ENCODE results near the gene TRIO.
"Not testable (repeated sequence)": the region's sequence is repeated elsewhere in the genome, so short reads cannot be mapped to it uniquely, and the experiment has no call there.

Gene TRIO

DNA sequence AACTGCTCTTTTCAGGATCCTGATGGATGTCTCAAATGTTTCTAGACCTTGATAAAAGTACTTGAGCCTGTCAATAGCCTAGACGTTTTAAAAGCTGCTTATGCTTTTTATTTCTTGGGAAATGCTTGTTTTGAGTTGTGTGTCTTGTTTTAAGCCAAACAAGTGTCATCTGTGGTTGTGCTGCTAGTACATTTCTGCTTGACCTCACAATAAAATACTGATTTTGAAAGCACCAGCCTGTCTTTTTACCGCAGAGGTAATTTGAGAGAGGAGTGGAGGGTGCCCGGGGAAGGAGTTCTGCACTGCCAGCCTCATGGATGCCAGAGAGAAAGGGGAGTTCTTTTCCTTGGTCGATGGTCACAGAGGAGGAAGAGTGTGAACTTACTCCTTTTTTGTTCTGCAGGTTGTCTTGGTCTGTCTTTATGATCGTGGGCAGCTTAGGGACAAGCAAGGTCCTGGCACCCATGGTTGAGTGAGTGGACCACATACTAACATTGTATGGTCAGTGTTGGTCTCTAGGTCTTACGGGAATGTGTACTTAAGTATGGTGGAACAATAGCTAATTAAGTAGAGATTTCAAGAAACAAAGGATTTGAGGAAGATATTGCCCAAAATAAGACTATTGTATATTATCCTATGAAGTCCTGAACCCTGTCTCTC lies 61.0 kb downstream of the TRIO start:
- Histone ChIP-seq H3K9ac (ENCODE audit: low read depth in 1 of 2, low read length in 2 of 2) (peak overlapping the region in 1 of 2 donors; percentile 34), H3K27me3 (ENCODE audit: control insufficient read depth in 1 of 2, insufficient read depth in 2 of 2, low read length in 2 of 2) (no peaks in the 10 kb centered on the region), H3K36me3 (ENCODE audit: control insufficient read depth in 1 of 2, insufficient read depth in 2 of 2, low read length in 2 of 2) (no peaks in the 10 kb centered on the region), H3K27ac (ENCODE audit: low read depth, low read length) (peak overlapping the region; percentile 15), H3K4me1 (ENCODE audit: control insufficient read depth in 1 of 2, insufficient read depth in 2 of 2, low read length in 2 of 2) (peaks cover 52 to 63% of the 10 kb centered on the region in 2 donors), H3K4me3 (ENCODE audit: low read depth in 1 of 2, low read length in 2 of 2) (peak overlapping the region in 1 of 2 donors; percentile 62), H3K9me3 (ENCODE audit: control insufficient read depth in 1 of 2, low read length in 2 of 2) (no peaks in the 10 kb centered on the region)

DNA sequence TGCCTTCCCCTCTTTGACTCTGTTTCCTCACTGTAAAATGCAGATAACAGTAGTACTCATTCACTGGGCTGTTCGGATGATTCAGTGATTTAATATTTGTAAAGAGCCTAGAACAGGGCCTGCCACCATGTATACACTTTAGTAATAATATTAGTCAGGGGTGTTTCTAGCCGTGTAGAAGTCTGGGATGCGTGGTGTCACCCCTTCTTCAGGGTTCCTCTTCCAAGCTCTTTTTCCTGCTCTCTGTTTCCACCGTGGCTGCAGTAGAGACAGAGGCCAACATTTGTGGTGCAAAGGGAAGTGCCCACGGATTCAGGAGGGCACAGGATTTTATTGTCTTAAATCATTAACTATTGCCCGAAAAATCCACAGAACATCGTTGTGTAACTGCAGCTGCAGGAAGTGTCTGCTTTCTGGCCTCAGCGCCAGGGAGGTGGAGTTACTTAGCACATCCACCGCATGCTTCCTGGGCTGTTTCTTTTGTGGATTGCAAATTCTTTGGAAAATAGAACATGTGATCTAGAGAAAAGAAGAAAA lies 61.7 kb downstream of the TRIO start:
- peak overlapping the region; percentile 34 to 62 for H3K4me3 ChIP-seq (ENCODE audit: low read depth in 1 of 2, low read length in 2 of 2)
- peak overlapping the region; percentile 15 for H3K27ac ChIP-seq (ENCODE audit: low read depth, low read length)
- H3K36me3 ChIP-seq (ENCODE audit: control insufficient read depth in 1 of 2, insufficient read depth in 2 of 2, low read length in 2 of 2), result no peaks in the 10 kb centered on the region
- H3K9ac ChIP-seq (ENCODE audit: low read depth in 1 of 2, low read length in 2 of 2), result peak overlapping the region; percentile 34 to 43
- H3K4me1 ChIP-seq (ENCODE audit: control insufficient read depth in 1 of 2, insufficient read depth in 2 of 2, low read length in 2 of 2), result peaks cover 50 to 64% of the 10 kb centered on the region in 2 donors
- H3K27me3 ChIP-seq (ENCODE audit: control insufficient read depth in 1 of 2, insufficient read depth in 2 of 2, low read length in 2 of 2), result no peaks in the 10 kb centered on the region
- H3K9me3 ChIP-seq (ENCODE audit: control insufficient read depth in 1 of 2, low read length in 2 of 2), result no peaks in the 10 kb centered on the region

DNA sequence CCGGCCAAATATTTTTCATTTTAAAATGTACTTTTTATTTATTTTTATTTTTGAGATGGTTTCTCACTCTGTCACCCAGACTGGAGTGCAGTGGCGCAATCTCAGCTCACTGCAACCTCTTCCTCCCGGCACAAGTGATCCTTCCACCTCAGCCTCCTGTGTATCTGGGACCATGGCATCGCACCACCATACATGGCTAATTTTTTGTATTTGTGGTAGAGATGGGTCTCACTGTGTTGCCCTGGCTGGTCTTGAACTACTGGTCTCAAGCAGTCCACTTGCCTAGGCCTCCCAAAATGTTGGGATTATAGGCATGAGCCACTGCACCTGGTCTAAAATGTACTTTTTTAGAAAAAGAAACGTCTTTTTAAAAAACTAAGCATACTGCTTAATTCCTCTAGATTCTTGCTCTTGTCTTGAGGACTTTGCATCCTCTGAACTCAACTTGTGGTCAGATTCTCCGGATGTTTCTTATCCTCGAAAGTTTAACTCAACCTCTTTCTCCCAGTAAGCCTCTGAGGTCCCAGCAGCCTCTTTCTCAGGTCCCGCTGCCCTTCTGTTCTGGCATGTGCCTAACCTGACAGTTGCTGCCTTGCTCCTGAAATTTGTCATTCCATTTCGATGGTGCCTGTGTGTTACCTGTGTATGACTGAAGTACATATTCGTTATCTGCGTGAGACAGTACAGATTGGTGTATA lies 63.0 kb downstream of the TRIO start:
- Histone ChIP-seq H3K9ac (ENCODE audit: low read depth in 1 of 2, low read length in 2 of 2) (no peak overlapping the region), H3K27me3 (ENCODE audit: control insufficient read depth in 1 of 2, insufficient read depth in 2 of 2, low read length in 2 of 2) (no peaks in the 10 kb centered on the region), H3K4me1 (ENCODE audit: control insufficient read depth in 1 of 2, insufficient read depth in 2 of 2, low read length in 2 of 2) (peaks cover 51 to 70% of the 10 kb centered on the region in 2 donors), H3K36me3 (ENCODE audit: control insufficient read depth in 1 of 2, insufficient read depth in 2 of 2, low read length in 2 of 2) (no peaks in the 10 kb centered on the region), H3K4me3 (ENCODE audit: low read depth in 1 of 2, low read length in 2 of 2) (no peak overlapping the region), H3K9me3 (ENCODE audit: control insufficient read depth in 1 of 2, low read length in 2 of 2) (no peaks in the 10 kb centered on the region), H3K27ac (ENCODE audit: low read depth, low read length) (no peak overlapping the region)

DNA sequence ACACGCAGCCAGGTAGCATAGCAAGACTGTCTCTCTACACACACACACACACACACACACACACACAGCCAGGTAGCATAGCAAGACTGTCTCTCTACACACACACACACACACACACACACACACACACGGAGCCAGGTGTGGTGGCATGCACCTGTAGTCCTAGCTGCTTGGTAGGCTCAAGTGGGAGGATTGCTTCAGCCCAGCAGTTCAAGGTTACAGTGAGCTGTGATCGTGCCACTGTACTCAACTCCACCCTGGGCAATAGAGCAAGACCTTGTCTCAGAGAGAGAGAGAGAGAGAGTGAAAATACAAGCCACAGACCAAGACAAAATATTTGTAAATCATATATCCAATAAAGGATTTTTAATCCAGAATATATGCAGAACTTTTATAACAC lies 64.3 kb downstream of the TRIO start:
- H3K36me3 ChIP-seq (ENCODE audit: control insufficient read depth in 1 of 2, insufficient read depth in 2 of 2, low read length in 2 of 2); H3K4me3 ChIP-seq (ENCODE audit: low read depth in 1 of 2, low read length in 2 of 2); H3K27me3 ChIP-seq (ENCODE audit: control insufficient read depth in 1 of 2, insufficient read depth in 2 of 2, low read length in 2 of 2); H3K27ac ChIP-seq (ENCODE audit: low read depth, low read length); H3K9me3 ChIP-seq (ENCODE audit: control insufficient read depth in 1 of 2, low read length in 2 of 2); H3K9ac ChIP-seq (ENCODE audit: low read depth in 1 of 2, low read length in 2 of 2): not testable (repeated sequence)
- H3K4me1 ChIP-seq (ENCODE audit: control insufficient read depth in 1 of 2, insufficient read depth in 2 of 2, low read length in 2 of 2), result peaks cover 59 to 73% of the 10 kb centered on the region in 2 donors

DNA sequence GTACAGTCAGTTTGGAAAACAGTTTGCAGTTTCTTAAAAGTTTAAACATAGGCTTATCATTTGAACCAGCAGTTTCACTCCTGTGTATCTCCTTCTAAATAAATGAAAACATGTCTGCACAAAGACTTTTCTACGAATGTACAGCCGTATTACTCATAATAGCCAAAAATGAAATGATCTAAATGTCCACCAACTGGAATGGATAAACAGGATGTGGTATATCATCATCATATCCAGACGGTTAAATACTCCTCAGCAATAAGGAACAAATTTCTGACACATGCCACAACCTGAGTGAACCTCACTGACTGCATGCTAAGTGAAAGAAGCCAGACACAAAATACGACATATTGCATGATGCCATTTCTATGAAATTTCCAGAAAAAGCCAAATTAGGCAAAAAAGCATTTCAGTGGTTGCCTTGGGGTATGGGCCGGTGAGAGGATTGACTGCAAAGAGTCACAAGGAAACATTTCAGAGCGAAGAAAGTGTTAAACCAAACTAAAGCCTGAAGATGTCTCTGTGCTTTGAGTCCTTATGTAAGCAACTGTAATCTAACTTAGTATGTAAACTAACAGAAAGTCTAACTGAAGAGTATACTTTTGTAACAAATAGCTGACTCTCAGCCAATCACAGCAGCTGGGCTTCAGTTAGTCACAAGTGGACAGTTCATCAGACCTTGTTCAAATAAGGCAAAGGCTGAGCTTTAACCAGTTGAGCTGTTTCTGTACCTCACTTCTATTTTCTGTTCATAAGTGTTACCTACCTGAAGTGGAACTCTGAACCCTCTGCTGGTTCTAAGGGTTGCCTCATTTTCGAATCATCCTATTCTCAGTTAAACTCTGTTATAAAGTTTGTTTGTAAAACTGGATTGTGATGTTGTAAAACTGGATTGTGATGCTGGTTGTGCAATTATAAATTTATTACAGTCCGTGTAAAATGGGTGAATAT lies 65.2 kb downstream of the TRIO start:
- Histone ChIP-seq H3K36me3 (ENCODE audit: control insufficient read depth in 1 of 2, insufficient read depth in 2 of 2, low read length in 2 of 2) (no peaks in the 10 kb centered on the region), H3K27me3 (ENCODE audit: control insufficient read depth in 1 of 2, insufficient read depth in 2 of 2, low read length in 2 of 2) (no peaks in the 10 kb centered on the region), H3K27ac (ENCODE audit: low read depth, low read length) (peak overlapping the region; percentile 43), H3K9ac (ENCODE audit: low read depth in 1 of 2, low read length in 2 of 2) (peak overlapping the region in 1 of 2 donors; percentile 9), H3K4me3 (ENCODE audit: low read depth in 1 of 2, low read length in 2 of 2) (peak overlapping the region in 1 of 2 donors; percentile 2), H3K4me1 (ENCODE audit: control insufficient read depth in 1 of 2, insufficient read depth in 2 of 2, low read length in 2 of 2) (peaks cover 65 to 79% of the 10 kb centered on the region in 2 donors), H3K9me3 (ENCODE audit: control insufficient read depth in 1 of 2, low read length in 2 of 2) (no peaks in the 10 kb centered on the region)

DNA sequence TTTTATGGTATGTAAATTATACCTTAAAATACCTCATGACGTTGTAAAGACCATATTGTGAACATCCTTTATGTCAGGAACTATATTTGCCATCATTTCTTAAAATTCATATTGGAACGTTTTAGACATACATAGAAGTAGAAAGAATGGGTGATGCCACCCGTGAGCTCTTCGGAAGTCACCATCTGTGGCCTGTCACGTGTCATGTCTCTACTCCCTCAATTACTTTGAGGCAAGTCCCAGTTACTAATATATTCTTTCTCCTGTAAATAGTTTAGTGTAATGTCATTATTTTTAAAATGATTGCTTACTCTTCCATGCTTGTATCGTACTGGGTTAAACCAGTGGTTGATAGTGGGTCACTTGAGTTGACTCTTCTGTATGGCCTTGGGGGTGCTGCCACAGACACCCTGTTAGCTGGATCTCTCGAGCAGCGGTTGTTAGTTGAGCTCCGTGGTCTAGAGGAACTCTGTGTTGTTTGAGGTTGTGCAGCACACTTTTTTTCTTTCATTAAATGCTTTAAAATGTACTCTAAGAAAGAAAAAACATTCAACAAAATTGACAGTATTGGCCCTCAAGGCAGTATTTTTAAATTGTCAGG lies 66.2 kb downstream of the TRIO start:
- Histone ChIP-seq H3K27ac (ENCODE audit: low read depth, low read length) (peak overlapping the region; percentile 43), H3K9me3 (ENCODE audit: control insufficient read depth in 1 of 2, low read length in 2 of 2) (no peaks in the 10 kb centered on the region), H3K27me3 (ENCODE audit: control insufficient read depth in 1 of 2, insufficient read depth in 2 of 2, low read length in 2 of 2) (no peaks in the 10 kb centered on the region), H3K4me1 (ENCODE audit: control insufficient read depth in 1 of 2, insufficient read depth in 2 of 2, low read length in 2 of 2) (peaks cover 73 to 79% of the 10 kb centered on the region in 2 donors), H3K4me3 (ENCODE audit: low read depth in 1 of 2, low read length in 2 of 2) (no peak overlapping the region), H3K36me3 (ENCODE audit: control insufficient read depth in 1 of 2, insufficient read depth in 2 of 2, low read length in 2 of 2) (no peaks in the 10 kb centered on the region), H3K9ac (ENCODE audit: low read depth in 1 of 2, low read length in 2 of 2) (peak overlapping the region in 1 of 2 donors; percentile 9)

DNA sequence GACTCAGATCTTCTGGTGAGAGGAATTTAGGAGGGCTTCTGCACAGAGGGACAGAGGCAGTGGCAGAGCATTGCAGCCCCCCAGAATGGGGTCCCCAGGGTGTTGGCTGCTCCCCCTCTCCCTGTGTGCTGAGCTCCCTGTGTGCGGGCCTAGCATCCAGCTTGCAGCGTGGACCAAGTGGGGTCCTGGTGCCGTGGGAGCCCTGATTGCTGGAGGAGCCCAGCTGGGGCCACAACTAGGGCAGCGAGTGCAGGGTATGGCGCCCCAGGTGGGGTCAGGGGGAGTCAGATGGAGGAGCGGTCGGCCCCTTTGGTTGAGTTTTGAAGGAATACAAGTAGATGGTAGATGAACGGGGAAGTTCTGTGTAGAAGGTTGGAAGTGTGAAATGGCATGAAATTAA lies 66.7 kb downstream of the TRIO start:
- peaks cover 69 to 76% of the 10 kb centered on the region in 2 donors for H3K4me1 ChIP-seq (ENCODE audit: control insufficient read depth in 1 of 2, insufficient read depth in 2 of 2, low read length in 2 of 2)
- H3K27ac ChIP-seq (ENCODE audit: low read depth, low read length), result peak overlapping the region; percentile 40
- H3K4me3 ChIP-seq (ENCODE audit: low read depth in 1 of 2, low read length in 2 of 2), result no peak overlapping the region
- H3K27me3 ChIP-seq (ENCODE audit: control insufficient read depth in 1 of 2, insufficient read depth in 2 of 2, low read length in 2 of 2), result no peaks in the 10 kb centered on the region
- H3K9ac ChIP-seq (ENCODE audit: low read depth in 1 of 2, low read length in 2 of 2), result no peak overlapping the region
- no peaks in the 10 kb centered on the region for H3K36me3 ChIP-seq (ENCODE audit: control insufficient read depth in 1 of 2, insufficient read depth in 2 of 2, low read length in 2 of 2)
- no peaks in the 10 kb centered on the region for H3K9me3 ChIP-seq (ENCODE audit: control insufficient read depth in 1 of 2, low read length in 2 of 2)

DNA sequence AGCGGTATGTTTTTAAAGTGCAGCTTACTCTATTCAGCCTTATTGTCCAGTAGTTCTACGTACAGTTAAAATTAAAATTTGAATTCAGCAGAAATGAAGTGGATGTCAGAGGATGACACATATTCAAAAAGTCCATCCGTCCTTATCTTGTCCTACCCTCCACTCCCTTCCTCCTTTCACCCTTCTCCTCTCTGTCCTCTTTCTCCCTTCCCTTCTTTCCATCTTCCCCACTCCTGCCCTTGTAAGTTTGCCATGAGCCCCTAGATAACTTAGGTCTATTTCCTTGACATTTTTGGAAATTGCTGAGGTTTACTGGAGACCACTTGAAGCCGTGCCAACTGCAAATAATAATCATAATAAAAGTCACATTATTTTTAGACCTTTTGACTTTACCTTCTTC lies 67.6 kb downstream of the TRIO start:
- H3K9ac ChIP-seq (ENCODE audit: low read depth in 1 of 2, low read length in 2 of 2), result no peak overlapping the region
- no peaks in the 10 kb centered on the region for H3K36me3 ChIP-seq (ENCODE audit: control insufficient read depth in 1 of 2, insufficient read depth in 2 of 2, low read length in 2 of 2)
- H3K4me1 ChIP-seq (ENCODE audit: control insufficient read depth in 1 of 2, insufficient read depth in 2 of 2, low read length in 2 of 2), result peaks cover 60 to 75% of the 10 kb centered on the region in 2 donors
- no peaks in the 10 kb centered on the region for H3K27me3 ChIP-seq (ENCODE audit: control insufficient read depth in 1 of 2, insufficient read depth in 2 of 2, low read length in 2 of 2)
- H3K4me3 ChIP-seq (ENCODE audit: low read depth in 1 of 2, low read length in 2 of 2), result no peak overlapping the region
- H3K27ac ChIP-seq (ENCODE audit: low read depth, low read length), result no peak overlapping the region
- H3K9me3 ChIP-seq (ENCODE audit: control insufficient read depth in 1 of 2, low read length in 2 of 2), result no peaks in the 10 kb centered on the region

DNA sequence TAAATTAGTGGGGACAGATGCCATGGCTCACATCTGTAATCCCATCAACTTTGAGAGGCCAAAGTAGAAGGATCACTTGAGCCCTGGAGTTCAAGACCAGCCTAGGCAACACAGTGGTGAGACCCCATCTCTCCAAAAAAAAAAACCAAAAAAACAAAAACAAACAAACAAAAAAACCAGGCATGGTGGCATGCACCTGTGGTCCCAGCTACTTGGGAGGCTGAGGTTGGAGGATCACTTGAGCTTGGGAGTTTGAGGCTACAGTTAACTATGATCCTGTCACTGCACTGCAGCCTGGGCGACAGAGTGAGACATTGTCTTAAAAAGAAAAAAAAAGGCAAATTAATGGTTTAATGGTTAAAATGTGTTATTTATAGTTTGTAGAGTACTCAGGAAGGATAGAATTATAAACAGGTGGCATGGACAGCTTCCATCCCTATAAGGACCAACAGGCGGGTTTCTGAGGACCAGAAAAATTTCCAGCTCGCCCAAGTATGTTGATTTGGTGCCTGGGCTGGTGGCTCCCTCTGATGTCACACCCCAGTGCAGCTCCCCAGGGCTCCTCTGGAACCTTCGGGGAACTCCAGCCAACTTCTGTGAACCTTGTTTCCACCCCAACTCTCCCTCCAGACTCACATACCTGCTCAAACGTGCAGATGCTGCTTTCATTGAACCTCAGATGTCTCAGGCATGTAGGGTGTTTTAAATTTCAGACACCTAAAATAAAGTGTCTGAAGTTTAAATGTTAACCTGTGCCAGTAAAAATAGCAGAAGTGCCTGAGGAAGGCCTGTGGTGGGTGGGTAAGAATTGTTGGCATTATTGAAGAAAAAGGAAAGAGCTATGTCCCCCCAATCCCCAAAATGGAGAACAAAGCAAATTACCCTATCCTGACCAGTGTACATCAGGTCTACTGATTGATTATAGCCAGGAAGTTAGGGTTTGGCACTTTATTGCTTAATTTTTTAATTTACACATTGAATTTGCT lies 69.0 kb downstream of the TRIO start:
- Histone ChIP-seq H3K4me1 (ENCODE audit: control insufficient read depth in 1 of 2, insufficient read depth in 2 of 2, low read length in 2 of 2) (peaks cover 55 to 80% of the 10 kb centered on the region in 2 donors), H3K27me3 (ENCODE audit: control insufficient read depth in 1 of 2, insufficient read depth in 2 of 2, low read length in 2 of 2) (no peaks in the 10 kb centered on the region), H3K4me3 (ENCODE audit: low read depth in 1 of 2, low read length in 2 of 2) (peak overlapping the region in 1 of 2 donors; percentile 31), H3K9ac (ENCODE audit: low read depth in 1 of 2, low read length in 2 of 2) (peak overlapping the region in 1 of 2 donors; percentile 26), H3K36me3 (ENCODE audit: control insufficient read depth in 1 of 2, insufficient read depth in 2 of 2, low read length in 2 of 2) (no peaks in the 10 kb centered on the region), H3K27ac (ENCODE audit: low read depth, low read length) (peak overlapping the region; percentile 60), H3K9me3 (ENCODE audit: control insufficient read depth in 1 of 2, low read length in 2 of 2) (no peaks in the 10 kb centered on the region)

Measured in duodenal mucosa (tissue), 2 donors.